Stimulated activated CD4-positive, alpha-beta T cell treated with anti-CD3 and anti-CD28 coated beads, Interleukin-12 subunit alpha, Interleukin-12 subunit beta, amount 100 ng/mL, for 48 hours (primary cell): ENCODE measurements around the gene C3orf20.
"Not testable (repeated sequence)": the region's sequence is repeated elsewhere in the genome, so short reads cannot be mapped to it uniquely, and the experiment has no call there.

Source experiments
- DNase-seq, 3 donors: peaks; one replicate each; pipeline ENCODE4 v3.0.0-alpha.2; 2020; ENCODE audit warnings: low read depth in 2 of 3, low spot score in 1 of 3

C3orf20 gene

GRCh38 chr3:14649466-14649865, 25.5 kb upstream of the C3orf20 start:
- no peak for DNase-seq

- no peak for DNase-seq
These were observed 24.7 kb upstream of the C3orf20 start for GRCh38 chr3:14650193-14650592.

GRCh38 chr3:14651440-14652251, 23.3 kb upstream of the C3orf20 start, which contains the start of gene CCDC174:
CCDC174 (plus strand) TSS chr3:14651762; CDS start chr3:14651837, 75 bp downstream.
- peak; percentile 89 to 96 (median 90) for DNase-seq

GRCh38 chr3:14652360-14652907, 22.5 kb upstream of the C3orf20 start:
- not testable (repeated sequence) for DNase-seq

DNA sequence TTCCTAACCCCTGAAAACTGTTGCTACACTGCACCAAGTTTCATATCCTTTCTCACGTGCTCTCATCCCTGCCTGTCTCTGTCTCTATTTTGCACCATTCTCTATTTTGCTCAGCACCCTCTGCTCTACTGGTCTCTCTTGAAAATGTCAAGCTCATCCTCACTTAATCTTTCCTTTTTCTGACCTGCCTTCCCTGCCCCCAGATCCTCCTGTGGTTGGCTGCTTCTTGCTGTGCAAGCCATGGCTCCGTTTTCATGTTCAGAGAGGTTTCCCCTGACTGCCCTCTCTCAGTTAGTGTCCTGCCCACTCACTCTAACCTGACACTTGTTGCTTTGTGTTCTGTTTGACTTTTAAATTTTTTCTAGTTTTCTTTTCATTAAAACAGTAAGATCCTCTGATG, 17.4 kb upstream of the C3orf20 start:
- DNase-seq, result no peak

GRCh38 chr3:14658978-14659377, 16.0 kb upstream of the C3orf20 start:
- no peak for DNase-seq

DNA sequence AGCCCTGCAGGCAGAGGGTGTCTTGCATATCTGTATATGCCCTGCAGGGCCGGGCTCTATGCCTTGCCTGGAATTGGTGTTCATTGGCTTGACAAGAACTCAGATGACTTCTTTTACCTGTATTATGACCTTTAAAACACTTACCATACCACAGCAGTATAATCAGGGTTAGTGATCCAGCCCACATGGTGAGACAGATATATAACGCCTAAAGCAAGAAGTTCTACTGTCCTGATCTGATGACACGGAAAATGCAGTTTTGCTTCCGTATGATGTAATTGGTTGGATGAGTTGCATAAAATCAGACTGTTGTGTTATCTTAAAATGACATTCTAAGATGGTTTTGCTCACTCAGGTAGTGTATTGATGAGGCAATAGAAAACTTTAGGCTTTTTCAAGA, 14.0 kb upstream of the C3orf20 start:
- DNase-seq, result no peak

DNA sequence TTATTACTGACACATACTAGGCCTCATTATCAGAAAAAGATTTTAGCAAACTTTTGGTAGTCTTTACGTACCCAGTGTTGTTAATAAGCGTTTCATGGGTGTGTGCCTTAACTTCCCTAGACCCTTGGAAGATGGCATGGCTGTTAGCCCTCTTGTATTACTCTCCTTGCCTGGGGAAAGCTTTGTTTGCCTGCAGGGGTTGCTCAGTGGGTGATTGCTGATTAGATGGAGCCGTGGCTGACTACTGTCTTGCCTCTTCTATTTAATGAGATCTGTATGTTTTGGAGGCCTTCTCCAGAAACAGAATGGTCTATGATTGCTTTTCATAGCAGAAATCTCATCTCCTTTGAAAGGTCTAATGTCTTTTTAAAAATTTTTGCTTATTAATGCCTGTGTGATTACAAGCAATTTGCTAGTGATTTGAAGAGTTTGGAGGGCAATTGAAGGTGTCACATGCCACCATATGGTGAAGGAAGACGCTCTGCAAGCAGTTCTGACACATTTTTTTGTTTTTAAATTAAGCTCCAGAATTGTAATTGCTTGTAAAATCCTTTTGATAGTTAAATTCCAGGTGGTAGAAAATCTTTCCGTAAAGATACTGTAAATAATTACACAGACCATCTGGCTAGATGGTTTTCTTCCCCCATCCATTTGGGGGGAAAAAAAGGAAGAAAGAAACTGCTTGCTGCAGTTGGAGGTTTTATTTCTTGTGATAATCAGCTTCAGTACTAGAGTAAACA, 11.4 kb upstream of the C3orf20 start:
- DNase-seq, result no peak

DNA sequence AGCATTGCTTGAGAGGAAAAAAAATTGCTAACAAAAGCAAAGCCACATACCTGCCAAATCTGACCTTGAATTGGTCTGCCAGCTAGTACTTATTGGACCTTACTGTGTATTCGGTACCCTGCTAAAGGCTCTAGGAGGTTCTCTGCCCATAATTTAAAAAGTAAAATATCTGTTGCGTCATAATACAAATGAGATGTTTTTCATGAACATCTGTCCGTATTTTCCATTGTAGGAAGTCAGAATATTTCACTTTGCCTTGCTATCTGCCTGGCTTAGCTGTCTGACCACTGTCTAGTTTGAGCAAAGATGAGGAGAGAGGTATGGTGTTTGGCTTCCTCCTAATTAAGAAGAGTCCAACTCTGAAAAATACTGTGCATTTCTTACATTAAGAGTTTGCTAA, 10.8 kb upstream of the C3orf20 start:
- no peak for DNase-seq

DNA sequence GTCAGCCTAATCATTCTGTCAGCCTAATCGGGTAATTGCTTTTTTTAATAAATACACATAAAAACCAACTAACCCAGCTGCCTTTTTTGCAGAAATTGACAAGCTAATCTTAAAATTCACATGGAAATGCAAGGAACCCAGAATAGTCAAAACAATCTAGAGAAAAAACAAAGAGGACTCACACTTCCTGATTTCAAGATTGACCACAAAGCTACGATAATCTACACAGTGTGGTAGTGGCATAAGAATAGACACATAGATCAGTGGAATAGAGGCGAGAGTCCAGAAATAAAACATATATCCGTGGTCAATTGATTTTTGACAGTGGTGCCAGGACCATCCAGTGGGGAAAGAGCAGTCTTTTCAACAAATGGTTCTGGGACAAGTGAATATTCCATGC, 2.4 kb upstream of the C3orf20 start:
- DNase-seq, result no peak

- no peak for DNase-seq
These were observed 1.9 kb downstream of the C3orf20 start for GRCh38 chr3:14676881-14677280.

DNA sequence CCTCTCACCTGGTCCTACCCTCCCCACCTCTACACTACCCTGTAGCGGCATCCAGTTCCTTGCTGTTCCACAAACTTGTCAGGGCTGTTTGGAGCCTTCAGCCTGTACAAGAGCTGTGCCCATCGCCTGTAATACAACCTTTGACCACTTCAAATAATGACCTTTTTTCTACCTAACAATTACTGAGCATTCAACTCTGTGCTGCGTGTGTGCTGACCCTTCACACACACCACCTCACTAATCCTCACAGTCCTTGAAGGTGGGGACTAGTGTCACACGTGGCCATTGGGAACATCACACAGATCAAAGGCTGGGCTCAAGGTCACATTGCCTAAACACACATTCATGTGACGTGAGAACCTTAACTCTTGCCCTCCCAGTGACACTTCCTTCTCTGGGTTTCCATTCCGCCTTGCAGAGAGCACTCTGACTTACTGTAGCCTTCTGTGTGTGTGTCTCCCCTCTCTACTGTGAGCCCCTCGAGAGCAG, 3.1 kb downstream of the C3orf20 start:
- DNase-seq, result no peak

GRCh38 chr3:14680115-14680514, 5.2 kb downstream of the C3orf20 start:
- no peak for DNase-seq

DNA sequence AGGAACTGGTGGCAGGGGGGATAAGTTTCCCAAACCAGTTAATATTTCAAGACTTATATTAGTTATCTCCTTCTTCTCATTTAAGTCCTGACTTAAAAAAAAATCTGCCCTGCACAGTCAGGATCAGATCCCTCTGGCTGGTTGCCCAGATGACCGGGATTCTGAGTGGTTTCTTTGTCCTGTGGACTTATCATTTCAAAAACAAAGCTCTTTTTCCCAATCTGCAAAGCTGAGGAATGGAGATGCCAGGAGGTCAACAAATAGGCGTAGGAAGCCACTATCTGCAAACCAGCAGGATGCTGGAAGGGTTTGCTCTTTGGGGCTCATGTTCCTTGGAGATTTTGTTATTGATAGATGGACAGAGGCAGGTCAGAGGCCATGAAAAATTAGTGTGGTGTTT, 5.8 kb downstream of the C3orf20 start:
- DNase-seq, result no peak

GRCh38 chr3:14684447-14684846, 9.5 kb downstream of the C3orf20 start:
- no peak for DNase-seq

GRCh38 chr3:14685179-14685578, 10.2 kb downstream of the C3orf20 start:
- DNase-seq, result no peak

- no peak for DNase-seq
These were observed 12.4 kb downstream of the C3orf20 start for GRCh38 chr3:14687360-14687759.

DNA sequence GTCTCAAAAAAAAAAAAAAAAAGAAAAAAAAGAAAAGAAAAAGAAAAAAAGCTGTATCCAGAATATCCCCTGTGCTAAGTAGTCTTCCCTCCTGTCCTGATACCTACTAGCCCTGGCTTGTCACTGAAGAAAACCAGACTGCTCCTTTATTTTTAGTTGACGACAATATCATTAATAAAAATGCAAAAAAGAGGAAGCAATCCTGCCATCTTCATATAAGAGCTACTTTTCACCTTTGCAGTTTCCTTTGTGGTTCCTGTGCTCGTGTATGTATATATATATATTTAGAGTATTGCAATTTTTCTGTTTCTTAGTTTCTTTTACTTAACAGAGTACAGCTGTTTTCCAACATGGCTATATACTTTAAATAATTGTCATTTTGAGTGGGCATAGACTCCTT, 13.6 kb downstream of the C3orf20 start:
- DNase-seq, result no peak

GRCh38 chr3:14689247-14689980, 14.5 kb downstream of the C3orf20 start:
- DNase-seq, result no peak

GRCh38 chr3:14691239-14691638, 16.3 kb downstream of the C3orf20 start:
- no peak for DNase-seq

- no peak for DNase-seq
These were observed 16.8 kb downstream of the C3orf20 start for GRCh38 chr3:14691719-14692118.
